DMS79 treated with DMSO at 0.1 percent for 48 hours (cell line): ENCODE results near the gene SPRY2.
"Not testable (repeated sequence)": the region's sequence is repeated elsewhere in the genome, so short reads cannot be mapped to it uniquely, and the experiment has no call there.

ENCODE experiments used
- DNase-seq: peaks from one replicate; lab custom pipeline; 2025; lab: John Stamatoyannopoulos, UW

Gene SPRY2

DNA sequence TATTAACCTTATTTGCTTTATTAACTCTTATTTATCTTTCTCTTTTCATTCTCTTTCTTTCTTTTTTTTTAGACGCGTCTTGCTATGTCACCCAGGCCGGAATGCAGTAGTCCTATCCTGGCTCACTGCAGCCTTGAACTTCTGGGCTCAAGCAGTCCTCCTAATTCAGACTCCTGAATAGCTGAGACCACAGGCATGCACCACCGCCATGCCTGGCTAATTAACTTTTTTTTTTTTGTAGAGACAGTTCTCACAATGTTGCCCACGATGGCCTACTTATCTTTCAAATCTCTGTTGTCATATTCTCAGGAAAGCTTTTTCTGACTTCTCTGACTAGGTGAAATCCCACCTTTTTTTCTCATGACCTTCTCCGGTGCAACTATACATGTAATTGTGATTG, 7.8 kb upstream of the SPRY2 start:
- no peak for DNase-seq

GRCh38 chr13:80348314-80348713, 7.4 kb upstream of the SPRY2 start:
- DNase-seq, result no peak

DNA sequence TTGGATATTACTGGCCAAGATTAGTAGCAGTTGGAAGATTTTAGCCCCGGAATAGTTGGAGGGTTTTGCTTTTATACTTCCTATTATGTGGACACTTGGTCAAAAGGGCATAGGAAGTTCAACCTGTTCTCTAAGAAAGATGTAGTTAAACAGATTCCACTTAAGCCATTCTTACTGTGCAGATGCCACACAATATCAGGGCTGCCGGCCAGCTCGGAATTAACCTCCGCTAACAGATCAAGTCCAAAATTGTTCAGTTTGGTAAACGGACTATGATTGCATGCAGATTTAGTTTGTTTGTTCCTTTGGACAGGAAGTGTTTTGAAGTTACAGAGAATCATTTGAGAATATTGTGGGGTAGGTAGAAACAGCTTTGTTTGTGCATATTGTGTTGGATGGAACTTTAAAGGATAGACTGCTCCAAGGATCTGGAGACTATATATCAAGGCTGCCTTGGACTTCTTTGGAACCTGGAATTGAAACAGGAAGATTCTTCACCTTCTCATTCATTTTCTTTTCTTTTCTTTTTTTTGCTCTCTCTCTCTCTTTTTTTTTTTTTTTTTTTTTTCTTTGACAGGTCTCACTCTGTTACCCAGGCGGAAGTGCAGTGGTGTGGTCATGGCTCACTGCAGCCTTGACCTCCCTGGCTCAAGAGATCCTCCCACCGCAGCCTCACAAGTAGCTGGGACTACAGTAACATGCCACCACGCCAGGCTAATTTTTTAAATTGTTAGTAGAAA, 5.0 kb upstream of the SPRY2 start:
- no peak for DNase-seq

DNA sequence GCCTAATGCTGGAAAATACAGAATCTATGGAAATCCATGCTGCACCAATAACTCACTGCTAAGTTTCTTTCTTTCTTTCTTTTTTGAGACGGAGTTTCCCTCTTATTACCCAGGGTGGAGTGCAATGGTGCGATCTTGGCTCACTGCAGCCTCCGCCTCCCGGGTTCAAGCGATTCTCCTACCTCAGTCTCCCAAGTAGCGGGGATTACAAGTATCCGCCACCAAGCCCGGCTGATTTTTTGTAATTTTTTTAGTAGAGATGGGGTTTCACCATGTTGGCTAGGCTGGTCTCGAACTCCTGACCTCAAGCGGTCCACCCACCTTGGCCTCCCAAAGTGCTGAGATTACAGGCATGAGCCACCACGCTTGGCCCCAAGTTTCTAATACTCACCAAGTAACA, 3.1 kb upstream of the SPRY2 start:
- not testable (repeated sequence) for DNase-seq

DNA sequence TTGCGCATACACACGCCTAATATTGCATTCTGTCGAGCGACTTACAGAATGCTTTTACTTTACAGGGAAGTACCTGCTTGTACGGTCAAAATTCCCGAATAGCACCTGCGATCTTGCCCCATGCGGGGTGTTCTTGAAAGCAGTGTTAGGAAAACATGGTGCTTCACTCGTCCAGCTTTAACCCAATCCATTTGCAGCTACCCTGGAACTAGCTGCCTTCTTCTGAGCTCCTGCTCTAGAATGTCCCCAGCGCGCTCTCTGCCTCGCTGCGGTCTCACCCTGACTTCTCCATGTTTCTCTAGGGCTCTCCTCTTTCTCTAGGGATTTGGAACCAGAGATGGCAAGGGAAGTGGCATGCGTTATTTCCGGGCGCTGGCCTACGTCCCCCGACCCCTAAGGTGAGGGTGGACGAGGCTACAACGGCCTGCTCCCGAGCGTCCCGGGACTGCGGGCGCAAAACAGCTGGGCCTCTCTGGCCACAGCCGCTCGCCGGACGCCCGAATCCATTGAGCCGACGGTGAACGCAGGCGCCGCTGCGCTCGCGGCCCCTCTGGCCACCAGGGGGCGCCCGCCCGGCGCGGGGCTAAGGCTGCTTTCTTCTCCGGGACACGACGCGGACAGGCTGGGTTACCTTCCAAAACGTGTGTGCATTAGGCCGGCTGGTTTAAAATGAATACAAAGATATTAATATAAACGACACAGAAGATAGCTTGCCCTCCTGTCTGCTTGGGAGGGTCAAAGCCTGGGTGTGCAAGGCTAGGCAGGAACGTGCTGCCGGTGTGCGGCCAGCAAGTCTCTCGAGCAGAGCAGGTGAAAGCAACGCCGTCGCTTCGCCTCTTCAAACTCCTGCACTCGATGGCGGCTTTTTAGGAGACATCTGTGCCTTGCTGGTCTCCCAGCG, 1.8 kb upstream of the SPRY2 start:
- DNase-seq, result no peak

DNA sequence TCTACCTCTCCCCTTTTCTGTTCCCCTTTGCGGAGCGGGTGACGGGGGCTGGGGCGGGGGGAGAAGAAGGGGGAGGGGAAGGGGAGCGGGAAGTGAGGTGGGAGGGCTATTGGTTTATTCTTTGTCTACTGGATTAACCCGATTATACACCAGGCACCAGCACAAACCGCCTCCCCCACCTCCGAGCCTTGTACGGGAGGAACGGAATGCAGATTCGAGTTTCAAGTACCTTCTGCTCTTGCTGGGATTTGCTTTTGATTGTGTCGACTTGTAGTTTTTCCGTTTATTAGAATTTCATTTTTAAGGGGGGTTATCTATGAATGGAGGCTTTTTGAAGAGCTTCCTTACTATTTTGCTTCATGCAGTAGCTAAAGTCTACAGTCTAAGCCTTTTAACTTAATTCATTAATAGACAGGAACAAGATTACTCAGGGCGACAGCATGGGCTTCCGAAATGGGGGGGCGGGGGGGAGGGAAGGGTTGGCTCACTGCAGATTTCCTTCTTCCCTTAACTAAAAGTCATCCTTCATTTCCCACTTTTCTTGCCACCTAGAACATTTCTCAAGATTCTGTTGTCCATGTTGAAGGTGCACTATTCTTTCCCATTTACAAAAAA, 937 bp upstream of the SPRY2 start:
- DNase-seq, result no peak

GRCh38 chr13:80340651-80341100, 250 bp downstream of the SPRY2 start:
- DNase-seq, result no peak

GRCh38 chr13:80339912-80340650, 845 bp downstream of the SPRY2 start:
- no peak for DNase-seq

GRCh38 chr13:80339563-80339911, 1.4 kb downstream of the SPRY2 start:
- no peak for DNase-seq

DNA sequence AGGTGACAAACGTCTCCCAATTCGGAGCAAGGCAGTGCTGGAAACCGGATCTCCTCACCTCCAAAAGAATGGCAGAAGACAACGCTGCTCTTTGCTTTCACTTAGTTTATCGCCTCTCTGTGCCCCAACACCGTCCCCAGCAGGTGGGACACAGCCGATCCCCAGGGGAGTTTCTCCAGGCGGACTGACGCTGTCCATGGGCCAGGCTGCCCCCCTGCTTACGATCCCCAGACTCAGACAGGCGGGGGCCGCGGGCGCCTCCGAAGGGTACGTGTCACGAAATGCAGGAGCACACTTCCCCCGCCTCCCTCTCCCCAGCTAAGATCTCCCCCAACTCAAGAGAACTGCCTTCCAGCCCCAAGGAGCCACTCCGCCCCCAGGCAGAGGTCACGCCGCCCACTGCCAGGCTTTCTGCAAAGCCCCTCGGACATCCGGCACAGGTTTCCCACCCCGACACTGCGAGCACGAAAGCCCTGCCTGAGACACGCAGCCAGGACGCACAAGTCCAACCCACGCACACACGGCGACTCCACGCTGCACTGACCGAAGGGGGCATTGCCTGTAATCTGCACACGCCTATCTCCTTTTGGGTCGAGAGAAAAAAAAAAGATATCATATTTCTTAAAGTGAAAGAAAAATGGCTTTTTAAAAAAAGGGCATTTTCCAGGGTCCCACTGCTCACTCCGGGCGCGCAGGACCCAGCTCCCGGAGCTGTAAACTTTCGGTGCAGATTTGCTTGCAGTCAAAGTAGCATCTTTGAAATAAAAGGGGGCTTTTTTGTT, 2.0 kb downstream of the SPRY2 start:
- no peak for DNase-seq

DNA sequence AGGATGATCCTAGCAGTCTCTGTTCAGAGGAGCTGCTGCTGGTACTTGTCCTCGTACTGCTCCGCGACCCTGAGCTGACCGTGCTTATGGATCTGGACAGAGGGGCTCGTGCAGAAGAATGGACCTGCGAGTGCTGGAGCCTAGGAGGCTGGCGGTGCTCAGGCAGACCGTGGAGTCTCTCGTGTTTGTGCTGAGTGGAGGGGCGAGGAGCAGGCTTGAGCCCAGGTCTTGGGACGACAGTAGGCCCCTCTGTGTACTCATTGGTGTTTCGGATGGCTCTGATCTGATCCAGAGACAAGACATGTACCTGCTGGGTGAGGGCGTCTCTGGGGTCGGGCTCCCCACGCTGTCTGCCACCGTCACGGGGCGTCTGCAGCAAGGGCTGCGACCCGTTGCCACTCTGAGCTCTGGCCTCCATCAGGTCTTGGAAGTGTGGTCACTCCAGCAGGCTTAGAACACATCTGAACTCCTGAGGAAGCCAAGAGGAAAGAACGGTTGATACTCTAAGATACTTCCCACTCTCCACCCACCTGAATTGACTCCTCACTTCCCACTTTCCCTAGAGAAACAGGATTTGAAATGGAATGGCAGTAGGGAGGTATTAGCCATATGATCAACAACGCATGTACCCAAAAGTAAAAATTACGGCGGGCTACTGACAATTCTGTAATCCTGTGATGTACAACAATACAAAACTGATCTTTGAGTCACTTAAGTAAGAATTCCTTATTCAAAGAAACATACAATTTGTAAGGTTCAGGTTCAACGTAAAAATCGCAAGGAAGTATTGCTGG, 3.4 kb downstream of the SPRY2 start:
- DNase-seq, result no peak

DNA sequence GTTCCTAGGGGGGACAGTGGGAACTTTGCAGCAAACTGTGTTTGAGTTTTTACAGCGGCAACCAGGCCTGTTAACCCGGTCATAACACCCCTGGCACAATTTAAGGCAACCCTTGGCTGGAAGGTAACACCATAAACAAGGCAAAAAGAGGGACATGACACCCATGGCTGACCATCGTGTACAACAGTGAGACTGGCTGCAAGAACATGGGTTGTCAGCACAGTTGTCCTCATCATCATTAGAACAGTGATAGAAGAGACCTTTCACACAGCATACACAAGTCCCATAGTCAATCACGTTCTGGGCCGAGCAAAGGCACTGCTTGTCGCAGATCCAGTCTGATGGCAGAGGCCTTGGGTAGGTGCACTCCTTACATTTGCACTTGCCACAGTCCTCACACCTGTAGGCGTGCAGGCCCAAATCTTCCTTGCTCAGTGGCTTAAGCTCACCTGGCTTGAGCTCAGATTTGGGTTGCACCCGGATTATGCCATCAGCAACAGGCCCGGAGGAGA, 4.1 kb downstream of the SPRY2 start:
- no peak for DNase-seq

- no peak for DNase-seq
These were observed 4.6 kb downstream of the SPRY2 start for GRCh38 chr13:80336370-80336769.

DNA sequence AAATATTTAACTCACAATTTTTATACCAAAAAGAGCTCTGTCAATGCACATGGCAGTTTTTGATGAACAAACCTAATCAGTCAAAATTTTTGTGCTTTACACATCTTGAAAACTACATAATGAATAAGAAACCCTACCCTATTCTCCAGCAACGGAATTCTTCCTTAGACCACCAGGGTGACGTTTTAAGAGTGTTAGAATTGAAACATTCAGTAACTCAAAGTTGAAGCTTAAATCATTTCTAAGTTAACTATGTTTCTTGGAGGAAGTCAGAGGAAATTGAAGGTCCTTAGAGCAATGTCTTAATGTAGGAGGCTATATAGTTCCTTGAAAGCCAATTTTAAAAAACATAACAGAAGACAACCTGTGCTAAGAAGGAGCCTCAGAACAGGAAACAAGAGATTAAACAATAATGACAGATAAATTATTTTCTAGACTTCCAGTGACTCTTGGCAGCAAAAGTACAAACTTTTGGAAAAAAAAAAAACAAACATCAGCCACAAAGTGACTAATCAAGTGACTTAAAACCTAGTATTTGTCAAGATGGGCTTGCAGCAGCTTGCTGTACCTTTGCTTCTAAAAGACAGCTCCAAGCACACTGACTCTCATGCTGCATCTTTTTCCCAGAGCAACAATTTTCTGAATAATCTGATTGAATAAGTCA, 6.2 kb downstream of the SPRY2 start:
- no peak for DNase-seq

GRCh38 chr13:80331984-80332383, 8.9 kb downstream of the SPRY2 start:
- no peak for DNase-seq

- DNase-seq, result no peak
These were observed 11.7 kb downstream of the SPRY2 start for GRCh38 chr13:80329250-80329649.

DNA sequence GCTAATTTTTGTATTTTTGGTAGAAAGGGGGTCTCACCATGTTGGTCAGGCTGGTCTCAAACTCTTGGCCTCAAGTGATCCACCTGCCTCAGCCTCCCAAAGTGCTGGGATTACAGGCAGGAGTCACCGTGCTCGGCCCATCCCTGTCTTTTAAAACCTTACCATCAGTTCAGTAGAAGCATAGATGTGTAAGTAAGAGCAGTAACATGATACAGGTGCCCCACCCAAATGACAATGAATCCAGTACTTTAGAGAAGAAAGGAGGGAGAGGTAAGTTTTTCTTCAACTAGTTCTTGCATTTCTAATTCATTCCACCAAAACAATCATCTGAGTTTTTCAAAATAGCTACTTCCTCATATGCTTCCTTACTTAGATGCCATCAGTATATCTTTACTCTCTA, 21.9 kb downstream of the SPRY2 start:
- no peak for DNase-seq

GRCh38 chr13:80314711-80315653, 25.9 kb downstream of the SPRY2 start:
- no peak for DNase-seq
